ENCODE data around the gene MARCKSL1.

- TF ChIP-seq POLR2A (IDR thresholded peaks at IDR 0.05): no peak
- no peak for TF ChIP-seq CTCF (IDR thresholded peaks at IDR 0.05)
- no peak for TF ChIP-seq POLR2AphosphoS5 (IDR thresholded peaks at IDR 0.05)
- no peak for TF ChIP-seq EP300 (IDR thresholded peaks at IDR 0.05)
Measured at GRCh38 chr1:32345289-32345827, 9.3 kb upstream of the MARCKSL1 start.
